WI38 (cell line): Measurements from ENCODE around the gene GLCE.

Source experiments
- H3K4me3 ChIP-seq: 2 replicates; pipeline ENCODE4 v1.5.1; 2011; ENCODE audit warnings: low read depth, mild to moderate bottlenecking, control low read depth, low read length
- TF ChIP-seq, protein P1 (sequence below): IDR thresholded peaks from 2 replicates; pipeline ENCODE4 v1.5.1; 2012; ENCODE audit warnings: low read depth, mild to moderate bottlenecking, control low read depth, low read length

GLCE gene

DNA sequence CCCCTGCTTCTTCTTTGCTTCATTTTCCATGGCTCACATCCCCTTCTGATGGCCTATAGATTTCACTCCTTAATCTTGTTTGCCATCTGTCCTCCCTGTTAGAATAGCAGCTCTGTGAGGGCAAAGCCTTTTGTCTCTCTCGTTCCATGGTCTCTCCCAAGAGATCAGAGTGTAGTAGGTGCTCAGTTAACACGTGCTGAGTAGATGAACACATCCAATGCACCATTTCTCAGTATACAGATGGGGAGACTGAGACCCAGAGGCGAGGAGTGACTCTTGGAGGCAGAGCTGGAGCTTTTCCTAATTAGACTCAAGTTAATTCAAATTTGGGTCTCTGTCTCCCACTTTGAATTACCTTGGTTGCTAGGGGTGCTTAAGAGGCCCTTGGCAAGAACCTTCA, 142.5 kb downstream of the GLCE start:
- H3K4me3 ChIP-seq: no peak overlapping the region
- TF ChIP-seq, protein P1, sequence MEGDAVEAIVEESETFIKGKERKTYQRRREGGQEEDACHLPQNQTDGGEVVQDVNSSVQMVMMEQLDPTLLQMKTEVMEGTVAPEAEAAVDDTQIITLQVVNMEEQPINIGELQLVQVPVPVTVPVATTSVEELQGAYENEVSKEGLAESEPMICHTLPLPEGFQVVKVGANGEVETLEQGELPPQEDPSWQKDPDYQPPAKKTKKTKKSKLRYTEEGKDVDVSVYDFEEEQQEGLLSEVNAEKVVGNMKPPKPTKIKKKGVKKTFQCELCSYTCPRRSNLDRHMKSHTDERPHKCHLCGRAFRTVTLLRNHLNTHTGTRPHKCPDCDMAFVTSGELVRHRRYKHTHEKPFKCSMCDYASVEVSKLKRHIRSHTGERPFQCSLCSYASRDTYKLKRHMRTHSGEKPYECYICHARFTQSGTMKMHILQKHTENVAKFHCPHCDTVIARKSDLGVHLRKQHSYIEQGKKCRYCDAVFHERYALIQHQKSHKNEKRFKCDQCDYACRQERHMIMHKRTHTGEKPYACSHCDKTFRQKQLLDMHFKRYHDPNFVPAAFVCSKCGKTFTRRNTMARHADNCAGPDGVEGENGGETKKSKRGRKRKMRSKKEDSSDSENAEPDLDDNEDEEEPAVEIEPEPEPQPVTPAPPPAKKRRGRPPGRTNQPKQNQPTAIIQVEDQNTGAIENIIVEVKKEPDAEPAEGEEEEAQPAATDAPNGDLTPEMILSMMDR: no peak

DNA sequence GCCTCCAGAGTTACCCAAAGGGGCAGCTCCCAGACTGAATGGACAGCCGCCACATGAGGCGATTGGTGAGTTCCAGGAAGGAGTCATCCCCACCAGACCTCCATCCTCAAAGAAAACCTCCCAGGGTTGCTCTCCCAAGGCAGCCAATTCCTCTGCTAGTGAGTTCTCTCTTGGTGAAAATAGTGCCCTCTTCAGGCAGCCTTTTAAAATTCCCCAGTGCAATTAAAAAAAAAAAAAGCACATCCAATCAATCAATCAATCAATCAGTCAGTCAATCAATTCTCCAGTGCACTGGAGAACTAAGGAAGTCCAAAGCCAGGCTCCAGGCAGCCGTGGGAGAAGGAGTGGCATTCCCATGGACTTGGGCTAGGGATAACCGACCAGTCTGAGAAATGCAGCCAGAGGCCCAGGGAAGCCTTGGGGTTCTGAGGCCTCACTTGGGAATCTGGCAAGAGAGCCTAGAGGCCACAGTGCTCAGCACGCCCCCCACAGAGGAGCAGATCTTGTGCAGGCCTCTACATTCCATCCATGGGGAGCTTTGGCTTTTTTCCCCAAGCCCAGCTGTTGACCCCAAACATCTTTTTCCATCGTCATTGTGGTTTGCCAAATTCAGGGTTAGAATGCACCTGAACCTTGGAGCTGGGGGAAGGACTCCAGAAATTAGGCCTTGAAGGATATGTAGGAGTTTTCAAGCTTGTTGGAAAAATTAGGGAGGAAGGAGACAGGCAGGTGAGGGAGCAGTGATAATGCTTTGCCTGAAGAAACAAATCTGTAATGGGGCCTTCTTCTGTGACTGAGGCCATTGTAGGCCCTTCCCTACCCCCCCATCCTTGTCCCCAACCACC, 143.1 kb downstream of the GLCE start:
- no peak overlapping the region for H3K4me3 ChIP-seq
- TF ChIP-seq, protein P1: no peak

- H3K4me3 ChIP-seq: no peak overlapping the region
- TF ChIP-seq, protein P1: no peak
Observed at GRCh38 chr15:69304182-69304545, 143.7 kb downstream of the GLCE start.

- TF ChIP-seq, protein P1: no peak
- H3K4me3 ChIP-seq: no peak overlapping the region
Observed at GRCh38 chr15:69305204-69305931, 144.9 kb downstream of the GLCE start.

DNA sequence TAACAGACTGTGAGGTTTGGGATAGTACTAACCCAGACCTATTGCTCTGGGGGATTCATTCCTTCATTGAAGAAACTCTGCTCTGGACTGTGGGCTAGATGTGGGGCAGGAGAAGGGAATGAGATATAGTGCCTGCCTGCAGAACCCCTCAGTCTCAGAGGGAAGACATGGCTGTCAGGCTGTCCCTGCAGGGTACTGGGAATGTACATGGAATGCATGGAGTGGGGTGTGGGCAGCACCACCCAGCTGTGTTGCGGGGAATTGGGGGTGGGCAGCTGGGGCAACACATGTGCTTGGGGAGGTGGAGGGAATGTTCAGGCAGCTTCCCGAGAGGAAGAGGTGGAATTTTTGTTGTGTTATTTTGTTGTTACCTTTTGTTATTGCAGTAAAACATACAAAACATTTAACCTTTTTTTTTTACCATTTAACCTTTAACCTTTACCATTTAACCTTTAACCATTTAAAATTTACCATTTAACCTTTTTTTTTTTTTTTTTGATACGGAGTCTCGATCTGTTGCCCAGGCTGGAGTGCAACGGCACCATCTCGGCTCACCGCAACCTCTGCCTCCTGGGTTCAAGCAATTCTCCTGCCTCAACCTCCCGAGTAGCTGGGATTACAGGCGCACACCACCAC, 145.6 kb downstream of the GLCE start:
- H3K4me3 ChIP-seq: no peak overlapping the region
- TF ChIP-seq, protein P1: no peak

DNA sequence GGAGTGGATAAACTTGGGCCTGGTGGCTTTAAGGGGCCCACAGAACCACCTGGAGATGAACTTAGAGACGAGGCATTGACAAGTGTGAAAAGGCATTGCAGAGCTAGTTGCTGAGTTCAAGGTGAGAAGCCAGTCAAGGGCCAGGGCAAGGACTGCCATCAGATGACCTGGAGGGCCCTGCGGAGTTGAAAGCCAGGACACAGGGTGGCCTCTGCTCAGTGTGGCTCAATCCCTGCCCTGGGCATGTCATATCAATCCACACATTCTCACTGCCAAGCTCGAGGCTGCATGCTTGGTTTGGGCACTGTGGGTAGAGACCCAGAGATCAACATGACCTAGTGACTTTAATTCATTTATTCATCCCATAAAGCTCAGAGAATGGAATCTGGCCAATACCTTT, 147.5 kb downstream of the GLCE start:
- no peak overlapping the region for H3K4me3 ChIP-seq
- TF ChIP-seq, protein P1: no peak

- no peak overlapping the region for H3K4me3 ChIP-seq
- TF ChIP-seq, protein P1: no peak
Observed at GRCh38 chr15:69308949-69309348, 148.5 kb downstream of the GLCE start.
